GM12872 (cell line): ENCODE data around the gene FABP3.

Experiments
- TF ChIP-seq, protein P1 (sequence below): IDR thresholded peaks from 3 replicates; pipeline ENCODE4 v1.5.1; 2011; ENCODE audit warnings: low read depth, mild to moderate bottlenecking, low read length, moderate library complexity; ENCODE audit not compliant: insufficient read depth

FABP3 gene

DNA sequence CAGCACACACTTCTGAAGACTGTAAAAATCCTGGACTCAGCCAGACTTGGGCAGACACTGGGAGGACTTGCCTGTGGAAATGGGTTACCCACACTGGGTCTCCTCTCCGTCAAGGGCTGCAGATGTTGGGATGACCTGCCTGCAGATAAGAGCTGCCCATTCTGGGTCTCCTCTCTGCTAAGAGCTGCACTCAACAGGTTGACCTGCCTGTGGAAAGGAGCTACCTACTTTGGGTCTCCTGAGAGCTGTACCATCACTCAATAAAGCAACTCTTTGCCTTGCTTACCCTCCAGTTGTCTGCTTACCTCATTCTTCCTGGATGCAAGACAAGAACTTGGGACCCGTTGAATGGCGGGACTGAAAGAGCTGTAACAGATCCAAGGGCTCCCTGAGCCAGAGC lies 47.9 kb downstream of the FABP3 start:
- TF ChIP-seq, protein P1, sequence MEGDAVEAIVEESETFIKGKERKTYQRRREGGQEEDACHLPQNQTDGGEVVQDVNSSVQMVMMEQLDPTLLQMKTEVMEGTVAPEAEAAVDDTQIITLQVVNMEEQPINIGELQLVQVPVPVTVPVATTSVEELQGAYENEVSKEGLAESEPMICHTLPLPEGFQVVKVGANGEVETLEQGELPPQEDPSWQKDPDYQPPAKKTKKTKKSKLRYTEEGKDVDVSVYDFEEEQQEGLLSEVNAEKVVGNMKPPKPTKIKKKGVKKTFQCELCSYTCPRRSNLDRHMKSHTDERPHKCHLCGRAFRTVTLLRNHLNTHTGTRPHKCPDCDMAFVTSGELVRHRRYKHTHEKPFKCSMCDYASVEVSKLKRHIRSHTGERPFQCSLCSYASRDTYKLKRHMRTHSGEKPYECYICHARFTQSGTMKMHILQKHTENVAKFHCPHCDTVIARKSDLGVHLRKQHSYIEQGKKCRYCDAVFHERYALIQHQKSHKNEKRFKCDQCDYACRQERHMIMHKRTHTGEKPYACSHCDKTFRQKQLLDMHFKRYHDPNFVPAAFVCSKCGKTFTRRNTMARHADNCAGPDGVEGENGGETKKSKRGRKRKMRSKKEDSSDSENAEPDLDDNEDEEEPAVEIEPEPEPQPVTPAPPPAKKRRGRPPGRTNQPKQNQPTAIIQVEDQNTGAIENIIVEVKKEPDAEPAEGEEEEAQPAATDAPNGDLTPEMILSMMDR, result no peak

DNA sequence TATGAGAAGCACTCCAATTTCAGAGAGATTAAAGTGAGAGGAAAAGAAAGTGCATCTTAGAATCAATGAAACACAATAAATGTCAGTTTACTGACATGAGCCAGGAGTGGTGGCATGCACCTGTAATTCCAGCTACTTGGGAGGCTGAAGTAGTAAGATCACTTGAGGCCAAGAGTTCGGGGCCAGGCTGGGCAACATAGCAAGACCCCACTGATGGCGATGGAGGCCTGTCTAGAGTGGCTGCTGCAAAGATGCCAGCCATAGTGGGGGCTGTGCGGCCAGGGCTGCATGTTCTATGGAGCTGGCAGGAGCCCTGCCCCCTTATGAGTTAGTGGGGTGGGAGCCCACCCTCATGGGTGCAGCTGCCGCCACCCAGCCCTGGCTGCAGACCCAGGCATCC lies 48.8 kb downstream of the FABP3 start:
- TF ChIP-seq, protein P1, result no peak

DNA sequence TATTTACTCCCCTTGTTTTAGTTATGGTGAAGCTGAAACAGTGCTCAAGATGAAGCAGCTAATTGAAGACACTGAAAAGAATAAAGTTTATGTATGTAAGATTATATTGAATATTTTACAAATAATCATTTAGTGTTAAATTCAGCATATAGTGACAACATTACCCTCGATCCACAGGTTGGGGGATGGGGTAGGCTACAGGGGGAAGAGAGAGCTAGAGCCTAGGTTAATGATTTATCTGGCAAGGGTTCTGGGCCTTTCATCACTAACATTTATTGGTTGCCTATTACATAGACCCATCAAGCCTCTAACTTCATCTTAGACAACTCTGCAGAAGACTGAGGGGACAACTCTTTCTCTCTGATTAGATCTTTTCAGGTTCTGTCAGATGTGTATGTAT lies 54.7 kb downstream of the FABP3 start:
- TF ChIP-seq, protein P1, result no peak

DNA sequence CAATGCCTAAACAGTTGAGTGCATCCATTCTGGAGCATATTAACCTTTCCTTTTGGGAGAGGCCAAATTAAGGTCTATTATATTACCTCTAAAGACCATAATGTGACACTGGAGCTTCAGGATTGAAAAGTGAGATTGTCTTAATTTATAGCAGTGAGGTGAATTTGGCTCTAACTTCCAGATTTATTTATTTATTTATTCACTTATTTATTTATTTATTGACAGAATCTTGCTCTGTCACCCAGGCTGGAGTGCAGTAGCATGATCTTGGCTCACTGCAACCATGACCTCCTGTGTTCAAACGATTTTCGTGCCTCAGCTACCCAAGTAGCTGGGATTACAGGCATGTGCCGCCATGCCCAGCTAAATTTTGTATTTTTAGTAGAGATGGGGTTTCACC lies 57.0 kb downstream of the FABP3 start:
- TF ChIP-seq, protein P1, result no peak
